ENCODE measurements around the gene TMEM238. TPM values are rescaled to one million over a fixed set of nuclear protein-coding genes. Genes with fewer than 3 reads are reported as not detected.
A peak's percentile ranks its signal among the peaks of the same experiment; 100 is the strongest.

TMEM238 gene
- polyA plus RNA-seq, 1 of the 3 experiments (the other 2 are of a cell fraction): 0.12 TPM

GRCh38 chr19:55340784-55341147, 43.3 kb downstream of the TMEM238 start:
- ChIA-PET CTCF (interaction anchor here (0.6 to 1.1 kb wide), 3 partner anchors 12 to 43 kb away, joined by 3 to 8 read pairs (median 3); partner anchors contain the start of gene TMEM238), POLR2A (interaction anchor here (0.6 kb wide), 1 partner anchor 10 kb away, joined by 3 read pairs; no protein-coding TSS in a partner anchor)
- H3K79me2 ChIP-seq (ENCODE audit: insufficient read depth): peaks cover 9% of the 10 kb centered on the region; the same call in 1 of the 2 replicates
- no peaks in the 10 kb centered on the region for H4K20me1 ChIP-seq (ENCODE audit: insufficient read depth)
- H3F3A ChIP-seq (replicated peaks; ENCODE audit: insufficient read depth): no peaks in the 10 kb centered on the region
- TF ChIP-seq CTCF (IDR thresholded peaks at IDR 0.05) (peak; percentile 48), GABPA (IDR thresholded peaks at IDR 0.05; ENCODE audit: low read depth) (no peak), MXI1 (IDR thresholded peaks at IDR 0.05; ENCODE audit: low read depth, low read length) (no peak), TAF1 (IDR thresholded peaks at IDR 0.05; ENCODE audit: borderline replicate concordance, low read depth, low read length) (no peak), RCOR1 (IDR thresholded peaks at IDR 0.05; ENCODE audit: low read length) (no peak), USF1 (IDR thresholded peaks at IDR 0.05; ENCODE audit: borderline replicate concordance, low read depth) (no peak), EZH2phosphoT487 (IDR thresholded peaks at IDR 0.05; ENCODE audit: borderline replicate concordance, low read depth) (no peak), NRF1 (IDR thresholded peaks at IDR 0.05; ENCODE audit: low read depth, low read length) (no peak), JUND (IDR thresholded peaks at IDR 0.05) (no peak), GATA2 (CRISPR knock-in tag; IDR thresholded peaks at IDR 0.05) (no peak), CHD2 (IDR thresholded peaks at IDR 0.05; ENCODE audit: low read length, partially characterized antibody) (peak; percentile 17), TEAD4 (IDR thresholded peaks at IDR 0.05; ENCODE audit: borderline replicate concordance, insufficient read depth) (no peak), RAD21 (IDR thresholded peaks at IDR 0.05; ENCODE audit: low read length) (no peak), REST (IDR thresholded peaks at IDR 0.05; ENCODE audit: low read depth, low read length) (no peak)
- H3K4me1 ChIP-seq (ENCODE audit: control insufficient read depth in 1 of 2, insufficient read depth in 2 of 2, low read depth in 1 of 2, low read length in 1 of 2): peaks cover 0 to 44% of the 10 kb centered on the region in 2 experiments; a peak in 2 of 4 replicates
- DNase-seq: peak; percentile 72
- peaks cover 0 to 4% of the 10 kb centered on the region in 2 experiments for H3K36me3 ChIP-seq (replicated peaks in 1 of 2; ENCODE audit: control insufficient read depth in 1 of 2, insufficient read depth in 2 of 2, low read length in 1 of 2)
- H3K9me3 ChIP-seq: no peaks in the 10 kb centered on the region
- H3K4me3 ChIP-seq (ENCODE audit: low read depth in 2 of 2, low read length in 1 of 2): peak overlapping the region; percentile 73 to 75
- peak overlapping the region; percentile 85 for H3K9ac ChIP-seq
- 3% methylated on average over 23 of the region's 24 CpGs for WGBS (ENCODE audit: low lambda C conversion rate)
- no peak overlapping the region for H2AFZ ChIP-seq (ENCODE audit: low read depth)
- peak overlapping the region; percentile 100 for H3K4me2 ChIP-seq
- H3K27me3 ChIP-seq (ENCODE audit: insufficient read depth): no peaks in the 10 kb centered on the region
- no peaks in the 10 kb centered on the region for H3K9me2 ChIP-seq
- peak overlapping the region; percentile 56 to 87; a peak in 2 of 4 replicates for H3K27ac ChIP-seq (ENCODE audit: low read depth in 2 of 2, low read length in 1 of 2)
